ENCODE results near the gene EPS8L2.

GRCh38 chr11:694563-695287 is 11.3 kb upstream of the EPS8L2 start, which contains the start of gene DEAF1:
- TF ChIP-seq, protein P1, sequence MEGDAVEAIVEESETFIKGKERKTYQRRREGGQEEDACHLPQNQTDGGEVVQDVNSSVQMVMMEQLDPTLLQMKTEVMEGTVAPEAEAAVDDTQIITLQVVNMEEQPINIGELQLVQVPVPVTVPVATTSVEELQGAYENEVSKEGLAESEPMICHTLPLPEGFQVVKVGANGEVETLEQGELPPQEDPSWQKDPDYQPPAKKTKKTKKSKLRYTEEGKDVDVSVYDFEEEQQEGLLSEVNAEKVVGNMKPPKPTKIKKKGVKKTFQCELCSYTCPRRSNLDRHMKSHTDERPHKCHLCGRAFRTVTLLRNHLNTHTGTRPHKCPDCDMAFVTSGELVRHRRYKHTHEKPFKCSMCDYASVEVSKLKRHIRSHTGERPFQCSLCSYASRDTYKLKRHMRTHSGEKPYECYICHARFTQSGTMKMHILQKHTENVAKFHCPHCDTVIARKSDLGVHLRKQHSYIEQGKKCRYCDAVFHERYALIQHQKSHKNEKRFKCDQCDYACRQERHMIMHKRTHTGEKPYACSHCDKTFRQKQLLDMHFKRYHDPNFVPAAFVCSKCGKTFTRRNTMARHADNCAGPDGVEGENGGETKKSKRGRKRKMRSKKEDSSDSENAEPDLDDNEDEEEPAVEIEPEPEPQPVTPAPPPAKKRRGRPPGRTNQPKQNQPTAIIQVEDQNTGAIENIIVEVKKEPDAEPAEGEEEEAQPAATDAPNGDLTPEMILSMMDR (IDR thresholded peaks at IDR 0.05): peak in 3 of 6 experiments; percentile 9 to 11 (median 9)
- peak in 2 of 4 donors; percentile 37 to 39 for TF ChIP-seq POLR2A (IDR thresholded peaks at IDR 0.05)

Data from esophagus squamous epithelium (tissue), 4 donors.